Osteoblast (primary cell): ENCODE data around the gene WDR90. TPM values are rescaled to one million over a fixed set of nuclear protein-coding genes. Genes with fewer than 3 reads are reported as not detected.

Source experiments
- DNase-seq: peaks from one replicate; pipeline ENCODE4 v3.0.0; 2011; ENCODE audit warnings: low spot score, mixed read lengths; ENCODE audit not compliant: insufficient read length; ENCODE audit errors: missing footprints
- H2AFZ ChIP-seq: 2 replicates; pipeline ENCODE4 v1.6.0; 2011; ENCODE audit warnings: mild to moderate bottlenecking, low read length
- H3K27ac ChIP-seq: 2 replicates; pipeline ENCODE4 v1.5.1; 2011; ENCODE audit warnings: mild to moderate bottlenecking, low read depth, low read length, moderate library complexity
- H3K27me3 ChIP-seq: 2 replicates; pipeline ENCODE4 v1.6.0; 2012; ENCODE audit warnings: mild to moderate bottlenecking, control low read depth, inconsistent platforms, low read length, moderate library complexity; ENCODE audit not compliant: insufficient read depth
- H3K36me3 ChIP-seq: 2 replicates; pipeline ENCODE4 v1.5.1; 2011; ENCODE audit warnings: mild to moderate bottlenecking, low read length, control low read depth, moderate library complexity; ENCODE audit not compliant: insufficient read depth
- H3K4me1 ChIP-seq: 2 replicates; pipeline ENCODE4 v1.5.1; 2011; ENCODE audit warnings: mild to moderate bottlenecking, low read length, control low read depth, moderate library complexity; ENCODE audit not compliant: insufficient read depth
- H3K4me2 ChIP-seq: 2 replicates; pipeline ENCODE4 v1.6.0; 2011; ENCODE audit warnings: mild to moderate bottlenecking, low read length; ENCODE audit not compliant: insufficient read depth
- H3K4me3 ChIP-seq: fragments of 200-600 bp; sonication (generic); 3 replicates; pipeline ENCODE4 v1.5.1; 2012; ENCODE audit warnings: mild to moderate bottlenecking, low read length, inconsistent platforms; ENCODE audit not compliant: insufficient read depth
- H3K79me2 ChIP-seq: 2 replicates; pipeline ENCODE4 v1.6.0; 2012; ENCODE audit warnings: mild to moderate bottlenecking, low read length, control low read depth, inconsistent platforms; ENCODE audit not compliant: insufficient read depth
- H3K9me3 ChIP-seq: 2 replicates; pipeline ENCODE4 v1.5.1; 2011; ENCODE audit warnings: low read depth, low read length, control low read depth
- H4K20me1 ChIP-seq: 2 replicates; pipeline ENCODE4 v1.6.0; 2012; ENCODE audit warnings: mild to moderate bottlenecking, low read length, control low read depth; ENCODE audit not compliant: insufficient read depth
- CTCF ChIP-seq: IDR thresholded peaks from 2 replicates; pipeline ENCODE4 v1.5.1; 2011; ENCODE audit warnings: mild to moderate bottlenecking, low read depth, low read length, moderate library complexity; ENCODE audit errors: extremely low read depth
- total RNA-seq: library from RNA; depleted of rRNA; stranded (reverse); fragments of >200 nt; gene quantifications from 2 replicates; pipeline ENCODE4 v1.2.3, GENCODE V29; 2012

The WDR90 gene
- total RNA-seq, 1 donor = 19.2 TPM

DNA sequence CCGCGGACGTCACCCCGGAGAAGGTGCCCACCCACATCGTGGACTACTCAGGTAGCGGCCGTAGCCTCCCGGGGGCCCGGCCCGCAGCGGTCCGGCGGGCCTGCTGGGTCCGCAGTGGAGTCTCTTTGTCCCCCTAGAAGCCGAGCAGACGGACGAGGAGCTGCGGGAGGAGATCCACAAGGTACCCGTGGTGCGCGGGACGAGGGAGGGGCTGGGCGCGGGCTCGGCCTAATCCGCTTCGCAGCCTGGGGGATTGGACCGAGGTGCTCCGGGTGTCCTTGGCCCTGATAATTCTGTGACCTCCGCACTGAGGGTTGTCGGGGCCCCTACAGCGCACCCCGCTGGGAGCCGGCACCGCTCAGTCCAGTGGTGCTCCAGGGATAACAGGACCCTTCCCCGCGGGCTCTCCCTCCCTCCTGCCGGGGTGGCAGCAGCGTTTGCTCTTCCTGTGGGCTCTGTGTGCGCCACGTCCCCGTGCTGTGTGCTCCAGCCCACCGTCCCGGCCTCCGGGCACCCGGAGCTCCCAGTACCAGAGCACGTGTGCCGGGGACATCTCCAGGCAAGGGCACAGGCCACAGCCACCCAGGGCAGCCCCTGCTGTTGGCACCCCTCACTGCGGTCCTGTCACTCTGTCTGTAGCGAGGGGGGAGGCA is 19.5 kb downstream of the WDR90 start:
- no peak for DNase-seq
- H3K9me3 ChIP-seq = no peaks in the 10 kb centered on the region
- H3K27me3 ChIP-seq = no peaks in the 10 kb centered on the region
- peak overlapping the region; percentile 84 for H3K4me2 ChIP-seq
- peaks cover 35% of the 10 kb centered on the region for H3K79me2 ChIP-seq
- peaks cover 37% of the 10 kb centered on the region for H3K36me3 ChIP-seq
- no peak for TF ChIP-seq CTCF
- H3K4me3 ChIP-seq = peak overlapping the region; percentile 93
- peaks cover 29% of the 10 kb centered on the region for H4K20me1 ChIP-seq
- H2AFZ ChIP-seq = no peak overlapping the region
- H3K4me1 ChIP-seq = peaks cover 10% of the 10 kb centered on the region
- peak overlapping the region; percentile 58 for H3K27ac ChIP-seq

DNA sequence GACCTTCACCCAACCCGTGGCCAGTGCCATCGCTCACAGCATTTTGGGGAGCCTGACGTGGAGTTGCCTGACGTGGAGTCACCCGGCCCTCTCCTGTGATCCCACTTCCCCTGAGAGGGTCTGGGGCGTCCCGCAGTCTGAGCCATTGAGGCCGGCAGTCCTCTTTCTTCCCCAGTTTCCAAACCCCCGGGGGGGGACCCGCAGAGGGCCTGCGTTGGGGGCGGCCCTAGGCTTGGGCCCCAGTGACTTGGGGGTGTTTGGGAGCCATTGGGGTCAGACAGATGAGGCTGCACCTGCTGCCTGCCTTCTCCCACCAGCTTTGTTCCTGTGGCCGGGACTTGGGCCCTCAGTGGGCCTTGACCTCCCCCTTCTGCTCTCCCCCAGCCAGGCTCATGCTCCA is 20.5 kb downstream of the WDR90 start:
- H3K4me2 ChIP-seq = peak overlapping the region; percentile 84
- no peak overlapping the region for H3K4me3 ChIP-seq
- H4K20me1 ChIP-seq = peaks cover 38% of the 10 kb centered on the region
- no peaks in the 10 kb centered on the region for H3K9me3 ChIP-seq
- no peak for TF ChIP-seq CTCF
- peaks cover 41% of the 10 kb centered on the region for H3K36me3 ChIP-seq
- H3K79me2 ChIP-seq = peaks cover 35% of the 10 kb centered on the region
- no peaks in the 10 kb centered on the region for H3K27me3 ChIP-seq
- no peak overlapping the region for H3K27ac ChIP-seq
- peaks cover 10% of the 10 kb centered on the region for H3K4me1 ChIP-seq
- H2AFZ ChIP-seq = no peak overlapping the region
- no peak for DNase-seq

GRCh38 chr16:670485-671352 is 21.6 kb downstream of the WDR90 start:
- H3K9me3 ChIP-seq = no peaks in the 10 kb centered on the region
- H3K36me3 ChIP-seq = peaks cover 41% of the 10 kb centered on the region
- H3K27ac ChIP-seq = no peak overlapping the region
- no peak overlapping the region for H2AFZ ChIP-seq
- peaks cover 10% of the 10 kb centered on the region for H3K4me1 ChIP-seq
- H3K4me2 ChIP-seq = no peak overlapping the region
- H4K20me1 ChIP-seq = peaks cover 44% of the 10 kb centered on the region
- TF ChIP-seq CTCF = no peak
- no peak for DNase-seq
- H3K4me3 ChIP-seq = no peak overlapping the region
- peaks cover 35% of the 10 kb centered on the region for H3K79me2 ChIP-seq
- H3K27me3 ChIP-seq = no peaks in the 10 kb centered on the region
